ENCODE measurements around the gene FCHO1.

- no peak for TF ChIP-seq CTCF (IDR thresholded peaks at IDR 0.05)
- no peak for TF ChIP-seq POLR2A (IDR thresholded peaks at IDR 0.05)
Measured at GRCh38 chr19:17826508-17827056, 75.3 kb downstream of the FCHO1 start.
